NCI-H510A treated with DMSO at 0.1 percent for 48 hours (cell line): Measurements from ENCODE around the gene FBXL20.
"Not testable (repeated sequence)": the region's sequence is repeated elsewhere in the genome, so short reads cannot be mapped to it uniquely, and the experiment has no call there.

Source experiments
- DNase-seq: peaks from one replicate; lab custom pipeline; 2025; lab: John Stamatoyannopoulos, UW

Gene FBXL20

DNA sequence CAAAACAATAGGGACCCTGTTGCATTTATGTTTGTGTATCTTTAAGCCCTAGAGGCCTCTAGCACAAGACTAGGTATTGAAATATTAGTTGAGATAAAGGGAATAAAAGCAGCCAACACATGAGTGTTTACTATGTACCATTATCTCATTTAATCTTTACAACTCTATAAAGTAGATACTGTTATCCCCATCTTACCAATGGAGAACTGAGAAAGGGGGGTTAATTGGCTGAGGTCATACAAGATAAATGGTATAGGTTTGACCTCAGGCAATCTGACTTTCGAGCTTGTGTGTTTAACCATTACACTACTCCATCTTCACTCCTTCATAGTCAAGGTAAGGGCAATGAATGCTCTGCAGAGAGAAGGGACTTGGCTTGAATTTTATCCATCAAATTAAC, 149.4 kb downstream of the FBXL20 start:
- no peak for DNase-seq

DNA sequence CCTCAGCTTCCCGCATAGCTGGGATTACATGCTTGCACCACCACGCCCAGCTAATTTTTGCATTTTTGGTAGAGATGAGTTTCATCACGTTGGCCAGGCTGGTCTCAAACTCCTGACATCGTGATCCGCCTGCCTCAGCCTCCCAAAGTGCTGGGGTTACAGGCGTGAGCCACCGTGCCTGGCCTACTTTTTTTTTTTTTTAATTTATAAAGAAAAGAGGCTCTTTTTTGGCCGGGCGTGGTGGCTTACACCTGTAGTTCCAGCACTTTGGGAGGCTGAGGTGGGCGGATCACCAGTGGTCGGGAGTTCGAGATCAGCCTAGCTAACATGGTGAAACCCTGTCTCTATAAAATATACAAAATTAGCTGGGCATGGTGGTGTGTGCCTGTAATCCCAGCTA, 151.3 kb downstream of the FBXL20 start:
- not testable (repeated sequence) for DNase-seq

DNA sequence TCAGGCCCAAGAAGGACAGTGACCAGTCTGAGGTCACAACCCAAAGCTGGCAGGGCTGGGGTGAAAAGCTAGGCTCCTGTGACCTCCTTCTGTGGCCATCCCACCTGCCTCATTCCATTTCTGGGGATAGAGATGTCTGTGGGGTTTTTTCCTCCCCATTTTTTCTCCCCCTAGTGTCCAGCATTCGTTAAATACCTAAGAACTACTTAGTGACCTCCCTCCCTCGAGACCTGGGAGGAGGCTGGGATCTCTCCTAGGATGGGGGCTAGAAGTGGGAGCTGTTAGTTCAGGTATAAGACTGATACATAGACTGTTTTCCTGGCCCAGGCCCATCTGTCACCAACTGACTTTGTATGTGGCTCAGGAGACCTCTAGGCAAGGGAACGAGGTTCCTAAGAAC, 155.2 kb downstream of the FBXL20 start:
- no peak for DNase-seq

DNA sequence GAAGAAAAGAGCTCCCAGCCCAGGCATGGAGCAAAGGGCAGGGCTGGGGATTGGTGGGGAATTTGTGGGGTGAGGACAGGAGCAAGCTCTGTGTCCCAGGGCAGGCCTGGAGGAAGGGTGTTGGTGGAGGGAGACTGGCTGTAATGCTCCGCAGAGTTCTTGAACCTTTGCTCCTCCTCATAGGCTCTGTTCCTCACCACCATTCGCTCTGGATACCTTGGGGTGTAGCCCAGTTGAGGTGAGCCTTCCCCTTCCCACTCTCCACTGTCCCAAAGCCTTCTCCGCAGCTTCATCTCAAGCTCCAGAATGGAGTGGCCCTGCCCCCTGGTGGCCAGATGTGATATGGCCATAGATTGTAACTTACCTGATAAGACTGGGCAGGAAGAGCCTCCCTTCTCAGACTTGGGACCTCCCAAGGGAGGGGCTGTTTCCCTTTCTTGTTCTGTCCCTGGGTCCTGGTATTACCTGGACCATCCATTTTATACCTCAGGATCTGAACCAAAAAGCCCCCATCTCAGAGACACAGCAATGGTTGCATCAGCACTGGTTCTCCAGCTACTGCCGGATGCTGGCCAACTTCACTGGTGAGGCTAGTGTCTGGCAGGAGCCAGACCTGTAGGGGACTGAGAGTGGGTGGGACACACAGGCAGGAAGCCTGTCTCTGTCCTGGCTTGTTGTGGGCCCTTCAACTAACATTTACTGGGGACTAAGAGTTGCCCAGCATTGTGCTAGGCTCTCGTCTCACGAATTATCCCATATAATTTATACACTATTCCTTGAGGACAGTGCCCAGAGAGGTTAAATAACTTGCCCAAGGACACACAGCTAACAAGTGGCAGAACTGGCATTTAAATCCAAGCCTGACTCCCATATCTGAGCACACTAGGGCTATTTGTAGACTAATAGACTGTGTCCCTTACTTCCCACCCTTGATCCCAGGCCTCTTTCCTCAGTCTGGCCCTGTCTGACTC, 156.5 kb downstream of the FBXL20 start:
- peak; percentile 93 for DNase-seq

DNA sequence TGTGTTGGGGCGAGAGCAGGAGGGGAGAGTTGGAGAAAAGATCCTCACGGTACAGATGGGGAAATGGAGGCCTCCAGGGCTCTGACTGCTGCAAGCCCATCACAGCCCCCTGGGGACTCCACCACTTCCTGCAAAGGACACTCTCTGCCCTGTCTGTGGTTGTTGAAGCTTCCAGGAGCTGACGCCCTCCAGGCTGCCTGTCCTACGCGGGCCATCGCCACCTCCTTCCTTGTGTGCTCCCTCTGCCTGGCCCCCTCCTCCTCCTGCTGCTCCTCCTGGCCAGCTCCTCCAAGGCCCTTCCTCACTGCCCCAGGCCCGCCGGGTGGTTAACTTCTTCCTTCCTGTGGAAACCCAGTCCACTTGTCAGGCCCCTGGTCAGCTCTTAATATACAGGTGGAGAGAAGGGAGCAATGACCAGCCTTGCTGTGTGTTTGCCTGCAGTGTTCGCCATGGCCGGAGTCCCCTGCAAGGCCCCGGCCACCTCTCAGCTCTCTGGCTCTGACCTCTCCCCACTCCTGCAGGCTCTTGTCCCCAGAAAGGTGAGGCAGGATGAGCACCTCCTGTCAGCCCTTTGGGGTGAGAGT, 157.3 kb downstream of the FBXL20 start:
- DNase-seq = no peak

DNA sequence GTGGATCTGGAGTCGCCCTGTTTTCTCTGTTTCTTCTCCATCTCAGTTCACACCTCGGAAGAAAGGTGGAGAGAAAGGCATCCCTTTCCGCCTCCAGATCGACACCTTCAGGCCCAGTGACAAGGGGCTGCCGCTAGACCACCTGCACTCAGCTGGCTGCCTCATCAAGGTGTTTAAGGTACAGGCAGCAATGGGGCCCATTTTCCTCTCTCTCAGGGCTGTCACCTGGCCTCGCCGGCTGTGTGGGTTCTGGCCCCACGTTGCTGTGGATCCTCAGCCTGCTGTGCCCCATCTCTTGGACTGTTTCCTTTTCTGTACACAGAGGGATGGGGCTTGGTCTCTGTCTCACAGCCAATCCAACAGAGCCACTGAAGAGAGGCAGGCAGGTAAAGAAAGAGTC, 158.3 kb downstream of the FBXL20 start:
- no peak for DNase-seq

DNA sequence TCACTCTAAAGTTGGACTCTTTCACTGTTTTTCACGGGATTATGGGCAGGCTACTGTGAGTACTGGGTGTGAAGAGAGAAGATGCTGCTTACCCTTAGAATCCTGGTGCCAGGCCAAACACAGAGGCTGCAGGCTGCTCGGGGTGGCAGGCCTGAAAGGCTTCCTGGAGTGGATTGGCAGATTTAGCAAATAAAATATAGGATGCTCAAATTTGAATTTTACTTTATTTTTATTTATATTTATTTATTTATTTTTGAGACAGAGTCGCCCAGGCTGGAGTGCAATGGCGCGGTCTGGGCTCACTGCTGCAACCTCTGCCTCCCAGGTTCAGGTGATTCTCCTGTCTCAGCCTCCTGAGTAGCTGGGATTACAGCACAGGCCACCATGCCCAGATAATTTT, 160.8 kb downstream of the FBXL20 start:
- no peak for DNase-seq

DNA sequence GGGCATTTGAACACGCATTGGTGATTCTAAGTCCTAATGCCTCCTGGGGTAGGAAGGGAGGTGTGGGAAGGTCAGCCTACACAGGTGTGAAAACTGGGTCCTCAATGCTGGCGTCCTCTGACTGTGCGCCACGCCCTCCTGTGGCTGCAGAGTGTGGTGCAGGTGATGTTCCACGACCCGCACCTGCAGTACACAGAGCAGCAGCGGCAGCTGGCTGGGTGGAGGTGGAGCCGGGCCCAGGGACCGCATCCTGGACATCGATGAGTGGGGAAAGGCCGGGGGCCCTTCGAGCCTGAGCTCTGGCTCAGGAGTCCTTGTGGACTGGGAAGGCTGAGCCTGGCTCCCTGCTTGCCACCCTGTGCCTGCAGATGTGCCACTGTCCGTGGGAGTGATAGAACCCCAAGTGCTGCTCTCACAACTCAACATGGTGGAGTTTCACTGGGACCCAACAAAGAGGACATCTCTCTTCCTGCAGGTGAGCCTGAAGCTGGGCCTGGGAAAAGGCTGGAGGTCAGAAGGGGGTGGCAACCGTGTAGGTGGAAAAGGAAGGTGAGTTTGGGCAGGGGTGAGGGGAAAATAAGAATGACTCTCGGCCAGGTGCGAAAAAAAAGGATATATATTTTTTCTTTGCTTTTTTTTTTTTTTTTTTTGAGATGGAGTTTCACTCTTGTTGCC, 161.6 kb downstream of the FBXL20 start:
- DNase-seq = peak; percentile 78

DNA sequence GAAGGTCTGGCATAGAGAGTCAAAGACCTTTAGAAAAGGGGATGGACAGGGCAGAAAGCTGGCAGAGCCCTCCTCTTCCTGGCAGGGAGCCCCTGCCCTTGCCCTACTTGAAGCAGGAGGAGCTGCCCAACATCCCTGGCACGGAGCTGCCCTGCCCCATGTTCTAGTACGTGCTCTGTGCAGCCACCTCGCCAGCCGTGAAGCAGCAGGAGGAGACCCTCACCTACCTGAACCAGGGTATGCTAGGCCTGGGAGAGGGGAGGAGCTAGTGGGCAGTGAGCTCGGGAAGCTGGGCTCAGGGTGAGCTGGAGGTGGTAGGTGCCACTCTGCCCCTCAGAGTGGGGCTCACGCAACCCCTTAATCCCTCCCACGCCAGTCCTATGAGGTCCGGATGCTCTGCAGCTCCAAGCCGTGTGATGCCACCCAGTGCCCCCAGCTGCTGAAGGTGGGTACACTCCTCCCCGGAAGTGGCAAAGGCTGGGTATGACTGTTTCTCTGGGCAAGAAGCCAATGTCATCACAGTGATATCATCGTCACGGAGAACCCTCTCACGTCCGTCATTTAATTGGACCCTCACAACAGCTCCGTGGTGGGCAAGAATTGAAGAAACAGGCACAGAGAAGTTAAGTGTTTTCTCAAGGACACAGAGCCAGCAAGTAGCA, 163.0 kb downstream of the FBXL20 start:
- peak; percentile 71 for DNase-seq

DNA sequence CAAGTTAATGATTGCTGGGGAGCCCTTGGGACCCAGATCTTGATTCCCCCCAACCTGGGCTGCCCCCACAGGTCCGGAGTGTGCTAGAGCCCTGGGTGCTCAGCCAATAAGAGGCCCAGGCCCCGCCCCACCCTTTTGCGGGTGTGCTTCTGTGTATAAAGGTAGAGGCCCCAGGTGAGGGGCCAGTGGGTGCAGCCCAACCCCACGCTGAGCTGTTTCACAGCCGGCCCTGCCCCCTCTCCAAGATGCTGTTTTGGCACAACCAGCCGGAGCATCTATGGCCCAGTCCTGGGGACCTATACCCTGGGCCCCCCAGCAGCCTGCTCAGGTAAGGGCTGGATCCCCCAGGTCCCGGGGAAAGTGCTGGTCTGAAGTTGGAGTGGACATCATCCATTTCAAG, 163.8 kb downstream of the FBXL20 start:
- no peak for DNase-seq

DNA sequence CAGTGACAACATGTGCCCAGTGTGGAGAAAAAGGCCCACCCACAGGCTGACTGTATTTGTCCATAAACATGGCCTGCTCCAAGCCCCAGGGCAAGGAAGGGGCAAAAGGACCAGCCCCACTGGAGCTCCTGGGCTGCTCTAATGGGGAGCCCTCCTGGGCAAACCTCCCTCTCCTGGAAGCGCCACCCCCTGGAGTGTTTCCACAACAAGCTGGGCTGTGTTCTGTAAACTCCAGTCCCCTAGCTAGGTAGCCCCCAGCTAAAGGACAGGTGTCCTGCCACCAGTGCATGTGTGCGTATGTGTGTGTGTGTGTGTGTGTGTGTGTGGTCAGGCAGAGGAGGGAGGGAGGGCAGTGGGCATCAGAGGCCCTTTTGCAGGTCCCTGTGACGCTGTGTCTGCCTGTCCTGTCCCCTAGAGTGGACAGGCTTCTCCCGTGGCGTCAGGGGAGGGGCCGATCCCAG, 164.4 kb downstream of the FBXL20 start:
- peak; percentile 14 for DNase-seq

DNA sequence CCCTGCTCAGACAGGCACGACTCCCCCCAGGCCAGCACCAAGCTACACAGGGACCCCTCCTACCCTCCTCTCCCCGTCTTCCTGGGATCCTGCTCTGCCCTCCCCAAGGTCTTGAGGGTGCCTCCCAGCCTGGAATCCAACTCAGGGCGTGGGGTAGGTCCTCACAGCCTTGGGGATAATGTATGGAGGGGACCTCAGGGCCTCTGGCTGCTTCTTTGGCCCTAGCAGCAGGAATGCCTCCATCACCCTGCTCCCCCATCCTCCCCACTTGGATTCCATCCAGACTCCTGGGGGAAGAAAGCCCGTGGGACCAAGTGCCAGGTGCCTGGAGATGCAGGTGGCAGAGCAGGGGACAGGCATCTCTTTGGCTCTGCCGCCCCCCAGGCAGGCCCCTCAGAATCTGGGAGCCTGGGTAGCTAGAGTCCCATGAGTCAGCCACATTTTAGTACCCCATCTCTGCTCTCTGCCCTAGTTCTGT, 164.9 kb downstream of the FBXL20 start:
- DNase-seq = no peak

DNA sequence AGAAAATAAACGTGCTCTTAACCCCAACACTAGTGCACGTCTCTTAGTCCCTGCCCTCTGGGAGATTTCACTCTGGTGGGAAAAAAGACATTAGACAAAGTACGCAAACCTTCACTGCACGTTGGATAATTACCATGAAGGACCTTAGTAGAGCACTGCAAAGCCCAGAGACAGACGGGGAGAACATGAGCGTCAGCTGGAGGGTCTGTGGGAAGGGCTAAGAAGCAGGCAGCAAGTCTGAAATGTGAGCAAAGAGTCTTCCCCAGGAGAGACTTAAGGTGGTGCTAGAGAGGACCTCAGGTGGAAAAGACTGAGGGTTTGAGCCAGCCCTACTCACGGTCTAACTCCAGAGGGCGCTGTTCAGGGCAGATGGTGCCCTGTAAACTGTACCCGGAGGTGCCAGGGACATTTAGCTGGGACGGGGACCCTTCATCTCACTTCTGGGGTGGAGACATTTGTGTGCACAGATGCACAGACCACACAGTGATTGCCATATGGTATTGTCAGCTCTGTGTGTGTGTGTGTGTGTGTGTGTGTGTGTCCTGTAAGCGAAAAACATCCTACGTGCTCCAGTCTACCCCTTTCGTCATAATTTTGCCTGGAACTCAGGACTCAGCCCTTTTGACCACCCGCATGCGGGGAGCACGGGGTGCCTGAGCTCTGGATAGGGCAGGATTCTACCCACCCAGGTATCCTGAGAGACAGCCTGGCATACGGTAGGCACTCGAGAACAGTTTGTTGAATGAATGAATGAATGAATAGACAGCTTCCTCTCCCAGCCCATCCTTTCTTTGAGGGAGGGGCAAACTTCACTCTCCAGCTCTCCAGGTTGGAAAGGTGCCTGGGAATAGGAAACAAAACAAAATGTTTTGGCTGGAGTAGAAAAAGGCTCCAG, 165.6 kb downstream of the FBXL20 start:
- peak; percentile 70 for DNase-seq

DNA sequence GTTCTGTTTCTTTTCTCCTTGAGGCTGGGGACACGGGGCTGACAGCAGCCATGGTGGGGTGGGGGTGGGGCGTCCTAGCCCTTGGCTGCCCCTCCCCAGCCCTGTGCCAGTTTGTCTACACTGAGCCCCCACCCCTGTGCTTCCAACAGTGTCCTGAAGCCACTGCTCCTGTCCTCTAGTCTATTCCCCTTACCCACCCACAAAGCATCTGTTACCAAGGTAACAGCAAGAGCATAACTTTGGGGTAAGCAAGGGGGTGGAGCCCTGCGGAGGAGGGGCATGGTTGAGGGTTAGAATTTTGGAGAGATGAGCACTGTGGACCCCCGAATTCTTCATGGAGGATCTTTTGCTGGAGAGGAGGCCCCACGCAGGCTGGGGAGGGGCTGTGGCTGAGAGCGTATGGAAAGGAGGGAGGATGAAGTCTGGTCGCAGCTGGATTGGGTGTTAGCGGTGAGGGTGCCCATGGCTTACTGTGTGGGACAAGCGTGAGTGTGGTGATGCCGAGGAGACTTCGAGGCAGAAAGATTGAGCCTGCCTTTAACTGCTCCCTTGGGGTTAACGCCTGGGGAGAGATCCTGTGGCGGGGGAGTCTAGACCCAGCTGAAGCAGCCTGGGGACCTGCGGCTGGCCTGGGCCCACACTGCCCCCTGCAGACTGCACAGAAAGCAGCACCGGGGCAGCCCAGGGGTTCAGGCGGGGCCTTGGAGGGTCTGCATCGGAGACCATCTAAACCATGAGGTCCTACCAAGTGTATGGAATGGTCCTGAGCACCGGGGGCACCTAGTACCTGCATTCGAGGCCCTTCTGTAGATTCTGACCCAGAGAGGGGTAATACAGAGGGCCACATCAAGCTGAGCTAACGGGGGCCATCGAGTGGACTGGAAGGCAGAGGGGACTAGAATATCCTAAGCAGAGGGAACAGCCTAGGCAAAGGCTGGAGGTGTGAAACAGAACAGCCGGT, 169.6 kb downstream of the FBXL20 start:
- DNase-seq = no peak

DNA sequence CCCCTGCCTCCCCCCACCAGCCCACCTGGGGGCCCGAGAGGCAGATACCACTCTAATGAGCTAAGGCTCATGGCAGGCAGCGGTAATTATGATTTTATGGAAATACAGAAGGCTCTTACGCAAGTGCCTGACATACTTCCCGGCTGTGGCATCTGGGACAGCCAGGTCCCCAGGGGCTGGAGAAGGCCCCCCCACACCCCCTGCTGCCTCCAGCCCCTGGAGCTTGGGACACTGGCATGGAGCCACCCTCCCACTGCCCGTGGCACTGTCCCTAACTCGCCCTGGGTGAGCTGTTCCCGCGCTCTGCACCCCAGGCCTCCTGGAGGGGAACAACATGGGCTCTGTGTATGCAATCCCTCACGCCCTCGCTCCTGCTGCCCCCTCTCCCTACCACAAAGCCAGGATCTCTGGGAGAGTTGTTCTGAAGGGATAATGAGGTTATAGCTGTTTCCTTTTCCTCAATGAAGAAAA, 170.3 kb downstream of the FBXL20 start:
- DNase-seq = no peak

DNA sequence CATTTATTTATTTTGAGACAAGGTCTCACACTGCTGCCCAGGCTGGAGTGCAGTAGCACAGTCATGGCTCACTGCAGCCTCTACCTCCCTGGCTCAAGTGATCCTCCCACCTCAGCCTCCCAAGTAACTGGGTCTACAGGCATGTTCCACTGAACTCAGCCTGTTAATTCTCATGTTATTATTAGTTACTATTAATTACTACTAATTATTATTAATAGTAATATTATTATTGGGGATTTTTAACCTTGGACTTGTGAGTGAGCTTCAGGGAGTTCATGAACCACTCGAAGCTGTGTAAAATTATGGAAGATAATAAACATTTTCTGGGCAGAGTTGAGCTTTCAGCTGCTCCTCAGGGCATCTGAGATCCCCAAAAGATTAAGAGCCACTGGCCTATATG, 171.1 kb downstream of the FBXL20 start:
- DNase-seq = no peak

DNA sequence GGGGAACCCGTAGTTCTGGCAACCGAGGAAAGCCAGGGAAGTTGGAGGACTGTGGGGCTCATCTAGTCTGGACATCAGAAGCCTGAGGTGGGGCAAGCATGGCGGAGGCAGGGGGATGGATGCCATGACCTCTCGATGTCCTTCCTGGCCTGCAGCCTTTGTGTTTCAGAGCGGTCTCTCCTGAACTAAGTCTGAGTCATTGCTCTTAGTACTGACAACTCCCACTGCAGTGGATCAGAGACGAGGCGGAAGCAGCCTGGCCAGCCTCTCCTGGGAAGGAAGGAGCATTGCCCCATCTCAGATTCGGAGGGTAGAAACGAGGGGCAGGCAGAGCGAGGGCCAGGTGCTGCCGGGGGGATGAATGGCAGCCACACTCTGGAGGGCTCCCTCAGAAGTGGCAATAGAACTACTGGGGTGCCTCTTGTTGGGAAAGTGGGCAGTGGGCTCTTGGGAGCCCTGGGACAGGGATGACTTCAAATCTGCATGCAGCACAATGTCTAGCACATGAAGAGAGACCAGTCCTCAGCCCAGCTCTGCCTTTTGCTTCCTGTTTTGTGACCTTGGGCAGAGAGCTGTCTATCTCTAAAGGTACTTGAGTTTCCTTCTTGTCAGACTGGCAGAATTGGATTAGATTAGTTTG, 172.0 kb downstream of the FBXL20 start:
- DNase-seq = no peak

DNA sequence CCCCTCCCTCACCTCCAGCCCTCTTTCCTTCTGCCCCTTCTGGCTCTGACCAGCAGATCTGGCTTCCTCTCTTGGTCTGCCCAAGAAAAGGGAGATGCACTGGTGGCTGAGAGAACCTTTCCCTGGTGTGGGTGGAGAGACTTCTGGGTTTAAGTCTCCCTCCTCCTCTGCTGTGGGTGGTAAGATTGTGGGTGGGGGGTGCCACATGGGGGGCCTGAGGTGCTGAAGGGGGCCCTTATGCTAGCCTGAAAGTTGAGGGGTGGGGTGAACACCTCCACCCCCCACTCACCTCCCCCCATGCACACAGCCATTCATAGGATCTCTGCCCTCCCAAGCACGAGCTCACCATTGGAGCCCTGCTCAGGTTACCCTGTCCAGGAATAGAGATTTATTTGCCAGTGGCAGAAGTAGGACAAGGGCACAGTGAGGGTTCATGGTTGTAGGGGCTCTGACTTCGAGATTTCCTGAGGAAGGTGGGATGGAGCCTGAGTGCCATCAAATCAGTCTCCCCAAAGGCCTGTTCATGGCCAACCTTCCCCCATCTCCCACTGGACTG, 174.0 kb downstream of the FBXL20 start:
- no peak for DNase-seq
